22Rv1 (cell line): ENCODE data around the gene ATP8B4.

Experiments used
- H3K27ac ChIP-seq: fragments of 450-650 bp; 2 replicates; pipeline ENCODE4 v1.5.1; 2017
- CTCF ChIP-seq: fragments of 450-650 bp; IDR thresholded peaks from 2 replicates; pipeline ENCODE4 v1.5.1; 2017; ENCODE audit warnings: mild to moderate bottlenecking
- ZFX ChIP-seq: fragments of 450-650 bp; IDR thresholded peaks from 2 replicates; pipeline ENCODE4 v1.6.1; 2017; ENCODE audit warnings: antibody characterized with exemption, borderline replicate concordance

ATP8B4 gene

GRCh38 chr15:50012790-50013189 lies 106.2 kb downstream of the ATP8B4 start:
- no peak overlapping the region for H3K27ac ChIP-seq
- TF ChIP-seq CTCF (no peak), ZFX (no peak)

- TF ChIP-seq ZFX = no peak
- no peak for TF ChIP-seq CTCF
- H3K27ac ChIP-seq = no peak overlapping the region
Measured at GRCh38 chr15:50009634-50010033, 109.4 kb downstream of the ATP8B4 start.

- H3K27ac ChIP-seq = no peak overlapping the region
- TF ChIP-seq CTCF = peak; percentile 91
- TF ChIP-seq ZFX = no peak
Measured at GRCh38 chr15:50003786-50004334, 115.2 kb downstream of the ATP8B4 start.

- H3K27ac ChIP-seq = no peak overlapping the region
- TF ChIP-seq ZFX (no peak), CTCF (no peak)
Measured at GRCh38 chr15:49991587-49991986, 127.4 kb downstream of the ATP8B4 start.

GRCh38 chr15:49990835-49991545 lies 128.0 kb downstream of the ATP8B4 start:
- H3K27ac ChIP-seq = no peak overlapping the region
- TF ChIP-seq CTCF = no peak
- TF ChIP-seq ZFX = no peak

GRCh38 chr15:49989498-49989897 lies 129.5 kb downstream of the ATP8B4 start:
- H3K27ac ChIP-seq = no peak overlapping the region
- TF ChIP-seq ZFX (no peak), CTCF (no peak)

GRCh38 chr15:49988766-49989165 lies 130.3 kb downstream of the ATP8B4 start:
- H3K27ac ChIP-seq = no peak overlapping the region
- TF ChIP-seq CTCF = no peak
